SU-DHL-6 (cell line): ENCODE data around the gene SPNS3.

ENCODE experiments used
- EZH2phosphoT487 ChIP-seq: fragments of 200-600 bp; sonication (generic), shearing (Covaris generic); conservative IDR thresholded peaks from 2 replicates; pipeline ENCODE4 v1.6.1; 2018; ENCODE audit warnings: mild to moderate bottlenecking, antibody characterized with exemption, low read length, moderate library complexity, mixed read lengths
- TF ChIP-seq, protein P1 (sequence below): fragments of 200-600 bp; sonication (generic); IDR thresholded peaks from one replicate; pipeline ENCODE4 v1.5.1; 2017; ENCODE audit warnings: antibody characterized with exemption, mild to moderate bottlenecking, low read length, moderate library complexity; ENCODE audit not compliant: insufficient read depth, poor library complexity, severe bottlenecking

DNA sequence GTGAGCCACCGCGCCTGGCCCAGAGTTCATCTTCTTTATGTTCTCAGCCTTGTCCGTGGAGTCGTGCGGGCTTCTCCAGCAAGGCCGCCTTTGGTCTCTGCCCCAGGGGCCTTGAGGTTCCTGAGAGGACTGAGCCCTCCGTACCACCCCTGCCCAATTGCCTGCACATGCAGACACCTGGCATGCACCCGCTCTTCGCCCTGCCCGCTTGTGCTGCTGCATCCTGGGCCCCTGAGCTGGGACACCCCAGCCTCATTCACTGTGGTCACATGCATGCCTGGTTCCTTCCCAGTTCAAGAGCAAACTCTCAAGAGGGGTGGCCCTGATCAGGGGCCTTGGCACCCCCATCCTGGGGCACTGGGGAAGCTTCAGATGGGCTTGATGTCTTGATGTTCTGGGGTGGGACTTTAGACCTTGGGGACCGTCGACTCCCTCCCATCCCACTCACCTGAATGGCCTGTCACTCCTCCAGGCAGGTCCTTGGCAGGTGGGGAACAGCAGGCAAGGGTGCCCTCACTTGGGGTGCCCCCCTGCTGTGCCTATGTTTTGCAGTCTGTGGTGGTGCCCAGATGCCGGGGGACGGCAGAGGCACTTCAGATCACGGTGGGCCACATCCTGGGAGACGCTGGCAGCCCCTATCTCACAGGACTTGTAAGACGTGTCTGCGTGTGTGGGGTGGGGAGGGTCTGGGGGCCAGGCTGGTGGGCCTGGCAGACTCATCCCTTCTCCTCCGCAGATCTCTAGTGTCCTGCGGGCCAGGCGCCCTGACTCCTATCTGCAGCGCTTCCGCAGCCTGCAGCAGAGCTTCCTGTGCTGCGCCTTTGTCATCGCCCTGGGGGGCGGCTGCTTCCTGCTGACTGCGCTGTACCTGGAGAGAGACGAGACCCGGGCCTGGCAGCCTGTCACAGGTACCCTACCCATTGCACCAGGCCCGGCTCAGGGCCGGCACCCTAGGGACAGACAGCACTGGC is 52.2 kb downstream of the SPNS3 start:
- TF ChIP-seq, protein P1, sequence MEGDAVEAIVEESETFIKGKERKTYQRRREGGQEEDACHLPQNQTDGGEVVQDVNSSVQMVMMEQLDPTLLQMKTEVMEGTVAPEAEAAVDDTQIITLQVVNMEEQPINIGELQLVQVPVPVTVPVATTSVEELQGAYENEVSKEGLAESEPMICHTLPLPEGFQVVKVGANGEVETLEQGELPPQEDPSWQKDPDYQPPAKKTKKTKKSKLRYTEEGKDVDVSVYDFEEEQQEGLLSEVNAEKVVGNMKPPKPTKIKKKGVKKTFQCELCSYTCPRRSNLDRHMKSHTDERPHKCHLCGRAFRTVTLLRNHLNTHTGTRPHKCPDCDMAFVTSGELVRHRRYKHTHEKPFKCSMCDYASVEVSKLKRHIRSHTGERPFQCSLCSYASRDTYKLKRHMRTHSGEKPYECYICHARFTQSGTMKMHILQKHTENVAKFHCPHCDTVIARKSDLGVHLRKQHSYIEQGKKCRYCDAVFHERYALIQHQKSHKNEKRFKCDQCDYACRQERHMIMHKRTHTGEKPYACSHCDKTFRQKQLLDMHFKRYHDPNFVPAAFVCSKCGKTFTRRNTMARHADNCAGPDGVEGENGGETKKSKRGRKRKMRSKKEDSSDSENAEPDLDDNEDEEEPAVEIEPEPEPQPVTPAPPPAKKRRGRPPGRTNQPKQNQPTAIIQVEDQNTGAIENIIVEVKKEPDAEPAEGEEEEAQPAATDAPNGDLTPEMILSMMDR = no peak
- TF ChIP-seq EZH2phosphoT487 = no peak
